ENCODE results near the gene CYTH1. TPM values are rescaled to one million over a fixed set of nuclear protein-coding genes. Genes with fewer than 3 reads are reported as not detected.

CYTH1 gene
- total and polyA plus RNA-seq, 10 of the 15 experiments (the other 5 are each of a cell fraction or from before 2014, with no cell fraction given) = 6.6 to 188 (median 145) TPM

- no peak for TF ChIP-seq IRF5 (IDR thresholded peaks at IDR 0.05; ENCODE audit: borderline replicate concordance)
- TF ChIP-seq E4F1 (IDR thresholded peaks at IDR 0.05; ENCODE audit: borderline replicate concordance, partially characterized antibody) = no peak
- 0 out of 2 replicates have a peak, but pooled peaks have one; percentile 22 for TF ChIP-seq MTA2 (IDR thresholded peaks at IDR 0.05; ENCODE audit: low read depth)
- no peak for TF ChIP-seq WRNIP1 (IDR thresholded peaks at IDR 0.05; ENCODE audit: borderline replicate concordance, low read depth, low read length)
- TF ChIP-seq IKZF1 (conservative IDR thresholded peaks at IDR 0.05) = peak; percentile 33
- TF ChIP-seq MTA3 (IDR thresholded peaks at IDR 0.05; ENCODE audit: borderline replicate concordance, low read length) = peak; percentile 84; the same call in 1 of the 2 replicates
- TF ChIP-seq EED (IDR thresholded peaks at IDR 0.05; ENCODE audit: low read depth) = peak; percentile 84
- no peak for TF ChIP-seq ELK1 (IDR thresholded peaks at IDR 0.05; ENCODE audit: low read depth, low read length)
- no peak for TF ChIP-seq HSF1 (IDR thresholded peaks at IDR 0.05; ENCODE audit: low read depth, low read length)
- peak; percentile 44 for TF ChIP-seq MEF2B (IDR thresholded peaks at IDR 0.05; ENCODE audit: partially characterized antibody, poor library complexity, severe bottlenecking)
Measured at GRCh38 chr17:78739331-78739931, 42.6 kb downstream of the CYTH1 start (continued).

Data from GM12878 (cell line).